Activated naive CD4-positive, alpha-beta T cell treated with anti-CD3 and anti-CD28 coated beads for 36 hours (primary cell): ENCODE measurements around the gene AIRE. TPM values are rescaled to one million over a fixed set of nuclear protein-coding genes. Genes with fewer than 3 reads are reported as not detected.

ENCODE experiments used
- CTCF ChIA-PET: fragments of 350-600 bp; sonication (Branson Sonifier 250); formaldehyde crosslinking; loops from one replicate; lab custom pipeline; 2021; ENCODE audit warnings: antibody characterized with exemption; lab: Charles Lee
- DNase-seq: peaks from one replicate; pipeline ENCODE4 v3.0.0-alpha.2; 2020
- H3K27ac Mint-ChIP-seq: one replicate; pipeline ENCODE4 v1.8.0; 2021; ENCODE audit warnings: mild to moderate bottlenecking, mixed read lengths
- H3K27me3 Mint-ChIP-seq: one replicate; pipeline ENCODE4 v1.8.0; 2021; ENCODE audit warnings: low read depth, mixed read lengths
- H3K36me3 Mint-ChIP-seq: one replicate; pipeline ENCODE4 v1.8.0; 2021; ENCODE audit warnings: low read depth, mixed read lengths
- H3K4me1 Mint-ChIP-seq: one replicate; pipeline ENCODE4 v1.8.0; 2021; ENCODE audit warnings: low read depth, mixed read lengths
- H3K4me3 Mint-ChIP-seq: one replicate; pipeline ENCODE4 v1.8.0; 2021; ENCODE audit warnings: mild to moderate bottlenecking, moderate library complexity, mixed read lengths
- H3K9me3 Mint-ChIP-seq: one replicate; pipeline ENCODE4 v1.8.0; 2021; ENCODE audit warnings: mixed read lengths
- intact Hi-C: fragments of 100-400 bp; cut with micrococcal nuclease; formaldehyde crosslinking; loops from one replicate; pipeline ENCODE4 v1.15.1; 2023
- total RNA-seq, 2 experiments: library from RNA; stranded (reverse); gene quantifications; one replicate each; pipeline ENCODE4 v1.2.3, GENCODE V29; 2021

Gene AIRE
- total RNA-seq, 2 experiments from 2014 or later = not detected

DNA sequence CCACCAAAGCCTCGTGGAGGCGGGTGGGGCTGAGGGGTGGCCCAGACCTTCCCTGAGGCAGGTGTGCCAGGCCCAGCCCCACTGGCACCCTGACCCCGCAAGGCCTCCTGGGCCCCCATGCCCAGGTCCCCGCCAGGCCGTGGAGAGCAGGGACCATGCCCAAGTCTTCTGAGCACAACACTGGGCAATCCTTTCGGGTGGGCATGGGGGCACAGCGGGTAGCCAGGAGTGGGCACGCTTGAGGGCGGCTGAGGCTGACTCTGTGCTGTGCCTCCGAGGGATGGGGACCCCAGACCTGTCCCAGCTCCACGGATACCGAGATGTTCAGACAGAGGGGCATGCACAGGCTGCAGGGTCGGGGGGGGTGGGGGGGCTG lies 40.6 kb downstream of the AIRE start:
- no peaks in the 10 kb centered on the region for H3K27me3 Mint-ChIP-seq
- H3K27ac Mint-ChIP-seq = no peak overlapping the region
- H3K9me3 Mint-ChIP-seq = no peaks in the 10 kb centered on the region
- intact Hi-C loops = no loop called here
- peaks cover 2% of the 10 kb centered on the region for H3K36me3 Mint-ChIP-seq
- CTCF ChIA-PET = no interaction called here
- H3K4me3 Mint-ChIP-seq = no peak overlapping the region
- no peak for DNase-seq
- no peaks in the 10 kb centered on the region for H3K4me1 Mint-ChIP-seq

DNA sequence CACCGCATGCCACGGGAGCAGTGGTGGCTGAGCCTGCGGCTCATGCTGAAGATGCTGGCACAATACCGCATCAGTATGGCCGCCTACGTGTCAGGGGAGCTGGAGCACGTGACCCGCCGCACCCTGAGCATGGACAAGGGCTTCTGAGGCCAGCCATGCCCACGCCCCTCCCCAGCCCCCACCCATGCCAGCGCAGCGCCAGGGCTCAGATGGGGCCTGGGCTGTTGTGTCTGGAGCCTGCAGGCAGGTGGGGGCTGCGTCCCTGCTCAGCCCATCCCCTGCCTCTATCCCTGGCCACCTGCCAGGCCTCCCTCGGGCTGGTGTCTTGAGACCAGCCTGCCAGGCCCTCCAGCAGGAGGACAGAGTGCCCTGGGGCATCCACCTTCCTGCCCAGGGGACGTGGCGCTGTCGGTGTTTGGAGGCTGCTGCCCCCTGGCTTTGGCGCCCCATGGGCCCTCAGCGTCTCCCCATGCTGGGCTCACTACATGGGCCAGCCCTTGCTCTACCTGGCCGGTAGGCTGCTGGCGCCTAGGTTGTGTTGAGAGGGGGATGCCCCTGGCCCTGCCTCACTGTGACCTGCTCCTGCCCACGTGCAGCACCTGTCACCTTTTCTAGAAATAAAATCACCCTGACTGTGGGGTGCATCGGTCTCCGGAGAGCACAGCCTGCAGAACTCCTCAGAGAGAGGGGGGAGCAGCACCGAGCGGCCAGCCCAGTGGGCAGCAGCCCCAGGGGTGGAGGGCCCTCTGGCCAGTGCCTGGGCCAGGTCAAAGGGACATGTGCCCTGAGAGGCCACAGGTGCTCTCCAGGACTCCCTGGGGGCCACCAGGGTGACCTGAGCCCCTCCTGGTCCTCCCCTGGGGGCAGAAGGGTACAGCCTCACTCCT lies 41.3 kb downstream of the AIRE start:
- peaks cover 2% of the 10 kb centered on the region for H3K36me3 Mint-ChIP-seq
- intact Hi-C loops = no loop called here
- no peak overlapping the region for H3K27ac Mint-ChIP-seq
- no peak for DNase-seq
- no peaks in the 10 kb centered on the region for H3K9me3 Mint-ChIP-seq
- CTCF ChIA-PET = no interaction called here
- H3K4me3 Mint-ChIP-seq = no peak overlapping the region
- H3K4me1 Mint-ChIP-seq = no peaks in the 10 kb centered on the region
- no peaks in the 10 kb centered on the region for H3K27me3 Mint-ChIP-seq

DNA sequence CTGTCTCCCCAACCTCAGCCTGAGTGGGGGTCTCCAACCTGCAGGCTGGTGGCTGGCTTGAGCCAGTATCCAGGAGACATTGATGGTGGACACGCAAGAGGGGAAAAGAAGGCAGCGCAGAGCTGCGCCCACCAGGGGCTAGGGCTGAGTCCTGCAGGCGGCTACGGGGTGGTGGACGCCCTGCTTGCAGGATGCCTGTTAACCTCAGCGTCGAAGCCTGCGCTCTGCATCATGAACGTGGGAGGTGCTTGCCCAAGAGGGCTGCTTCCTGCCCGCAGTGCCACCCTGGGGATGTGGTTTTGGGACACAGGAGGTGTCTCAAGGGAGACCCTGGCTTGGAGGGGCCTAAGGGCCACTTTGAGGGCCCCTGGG lies 41.9 kb downstream of the AIRE start:
- DNase-seq = no peak
- H3K27ac Mint-ChIP-seq = no peak overlapping the region
- H3K4me1 Mint-ChIP-seq = no peaks in the 10 kb centered on the region
- no peaks in the 10 kb centered on the region for H3K9me3 Mint-ChIP-seq
- no peak overlapping the region for H3K4me3 Mint-ChIP-seq
- intact Hi-C loops = no loop called here
- H3K36me3 Mint-ChIP-seq = peaks cover 2% of the 10 kb centered on the region
- no peaks in the 10 kb centered on the region for H3K27me3 Mint-ChIP-seq
- CTCF ChIA-PET = no interaction called here

DNA sequence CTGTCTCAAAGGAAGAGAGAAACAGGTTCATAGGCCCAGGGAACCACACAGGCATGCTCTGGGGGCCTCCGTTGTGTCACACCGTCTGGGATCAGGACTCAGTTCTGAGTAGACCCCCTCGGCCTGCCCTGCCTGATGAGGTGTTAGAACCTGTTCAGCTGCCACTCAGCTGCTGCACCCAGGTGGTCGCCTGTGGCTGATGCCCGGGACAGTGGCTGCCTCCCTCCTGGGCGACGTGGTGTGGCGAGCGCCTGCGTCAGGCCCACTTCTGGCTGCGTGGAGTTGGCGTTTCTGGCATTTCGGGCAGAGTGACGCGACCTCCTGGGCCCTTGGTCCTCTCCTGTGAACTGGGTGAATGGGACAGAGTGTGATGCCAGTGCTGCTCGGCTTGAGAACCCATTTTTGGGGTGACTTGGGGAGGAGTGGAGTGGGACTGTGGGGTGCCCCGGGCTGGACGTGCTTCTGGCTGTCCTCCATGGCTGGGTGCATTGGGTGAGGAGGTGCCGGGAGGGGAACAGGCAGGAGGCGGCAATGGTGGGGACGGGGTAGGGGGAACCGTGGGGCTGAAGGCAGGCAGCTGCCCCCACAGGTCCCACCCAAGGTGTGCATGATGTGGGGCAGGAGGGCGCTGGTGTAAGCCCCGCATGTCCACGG lies 42.7 kb downstream of the AIRE start:
- intact Hi-C loops = no loop called here
- no peak for DNase-seq
- H3K9me3 Mint-ChIP-seq = no peaks in the 10 kb centered on the region
- H3K36me3 Mint-ChIP-seq = no peaks in the 10 kb centered on the region
- no peaks in the 10 kb centered on the region for H3K4me1 Mint-ChIP-seq
- no peaks in the 10 kb centered on the region for H3K27me3 Mint-ChIP-seq
- CTCF ChIA-PET = no interaction called here
- H3K4me3 Mint-ChIP-seq = no peak overlapping the region
- no peak overlapping the region for H3K27ac Mint-ChIP-seq

DNA sequence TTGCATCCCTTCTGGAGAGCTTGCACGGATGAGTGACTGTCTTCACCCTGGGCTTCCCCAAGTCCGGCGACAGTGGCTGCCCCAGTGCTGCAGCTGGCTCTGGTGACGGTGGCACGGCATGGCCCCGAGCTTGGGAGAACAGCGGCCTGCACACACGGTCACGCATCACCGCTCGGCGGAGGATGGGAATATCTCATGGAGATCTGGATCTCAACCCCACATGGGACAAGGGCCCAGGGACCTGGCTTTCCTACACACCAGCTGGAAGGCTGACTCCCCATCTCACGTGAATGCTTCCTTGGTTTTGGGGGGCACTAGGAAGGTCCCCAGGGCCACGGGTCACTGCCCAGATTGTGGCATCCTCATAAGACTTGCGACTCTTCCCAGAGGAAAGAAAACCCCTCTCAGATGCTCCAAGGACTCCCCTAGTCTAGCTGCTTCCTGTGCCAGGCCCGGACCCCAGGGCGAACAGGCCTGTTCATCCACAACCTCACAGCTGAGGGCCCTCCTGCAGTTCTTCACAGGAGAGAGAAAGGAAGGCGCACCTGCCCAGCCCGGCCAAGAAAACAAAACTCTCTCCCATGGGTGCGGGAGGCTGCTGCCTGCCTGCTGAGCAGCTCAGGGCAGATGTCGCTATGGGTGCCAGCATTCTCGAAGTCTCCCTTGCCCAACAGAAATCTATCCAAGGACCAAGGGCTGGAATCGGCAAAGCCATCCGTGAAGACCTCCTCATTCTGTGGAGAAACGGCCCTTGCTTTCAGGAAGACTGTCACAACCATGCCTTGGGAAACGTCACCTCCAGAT lies 43.6 kb downstream of the AIRE start:
- Mint-ChIP-seq H3K36me3 (no peaks in the 10 kb centered on the region), H3K9me3 (no peaks in the 10 kb centered on the region), H3K27me3 (no peaks in the 10 kb centered on the region), H3K4me3 (no peak overlapping the region), H3K27ac (peak overlapping the region; percentile 41), H3K4me1 (no peaks in the 10 kb centered on the region)
- CTCF ChIA-PET = no interaction called here
- intact Hi-C loops = no loop called here
- no peak for DNase-seq

DNA sequence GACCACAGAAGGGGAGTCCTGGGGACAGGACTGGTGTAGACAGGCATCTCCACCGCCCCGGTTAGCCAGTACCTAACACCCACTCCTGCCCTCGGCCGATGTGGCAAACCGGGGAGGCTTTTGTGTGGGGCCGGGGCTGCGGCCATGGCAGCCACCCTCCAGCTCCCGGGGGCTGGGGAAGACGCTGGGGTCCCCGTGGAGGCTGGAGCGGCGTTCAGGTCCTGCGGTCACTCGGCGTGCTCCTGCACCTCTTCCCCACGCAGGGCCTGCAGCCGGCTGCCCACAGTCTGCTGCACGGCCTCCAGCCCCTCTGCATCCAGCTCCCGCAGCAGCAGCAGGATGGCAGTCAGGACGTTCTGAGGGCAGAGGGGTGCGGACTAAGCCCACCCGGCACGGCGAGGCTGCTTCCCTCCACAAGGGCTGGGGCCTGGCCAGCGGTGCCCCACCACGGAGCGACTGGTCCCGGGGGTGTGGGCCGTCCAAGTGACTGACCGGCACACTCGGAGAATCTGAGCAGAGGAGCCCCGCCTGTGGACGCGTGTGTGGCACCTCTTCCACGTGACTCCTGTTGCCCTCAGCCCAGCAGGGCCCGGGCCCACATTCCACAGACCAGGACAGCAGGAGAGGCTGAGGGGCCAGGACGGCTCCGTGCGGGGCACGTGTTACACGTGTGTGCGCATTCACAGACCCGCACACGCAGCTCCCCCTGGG lies 44.5 kb downstream of the AIRE start:
- CTCF ChIA-PET = no interaction called here

DNA sequence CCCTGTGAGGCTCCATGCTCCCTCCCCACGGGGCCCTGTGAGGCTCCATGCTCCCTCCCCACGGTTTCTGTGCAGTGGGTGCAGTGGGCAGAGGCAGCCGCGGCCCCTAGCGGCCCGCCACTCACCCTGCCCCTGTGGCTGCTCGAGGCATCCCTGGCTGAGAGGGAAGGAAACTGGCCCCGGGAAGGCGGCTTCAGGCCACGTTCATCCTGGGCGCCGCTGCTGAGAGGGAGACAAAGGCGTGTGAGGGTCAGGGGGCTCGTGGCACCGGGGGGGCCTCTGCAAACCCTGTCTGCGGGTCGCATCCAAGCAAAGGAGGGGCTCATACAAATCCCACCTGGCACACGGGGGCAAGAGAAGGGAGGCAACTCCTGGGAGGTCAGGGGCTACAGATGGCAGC lies 45.0 kb downstream of the AIRE start:
- no peak for DNase-seq
- intact Hi-C loops = loop anchor here (10.0 kb wide), 1 partner anchor 154 kb away; no protein-coding TSS in a partner anchor
- Mint-ChIP-seq H3K4me3 (no peak overlapping the region), H3K9me3 (no peaks in the 10 kb centered on the region), H3K4me1 (no peaks in the 10 kb centered on the region), H3K27me3 (no peaks in the 10 kb centered on the region), H3K36me3 (no peaks in the 10 kb centered on the region), H3K27ac (no peak overlapping the region)
- CTCF ChIA-PET = no interaction called here

More for the DNA sequence above, 44.5 kb downstream of the AIRE start:
- H3K36me3 Mint-ChIP-seq = no peaks in the 10 kb centered on the region
- no peaks in the 10 kb centered on the region for H3K9me3 Mint-ChIP-seq
- intact Hi-C loops = loop anchor here (10.0 kb wide), 1 partner anchor 155 kb away; no protein-coding TSS in a partner anchor
- no peak for DNase-seq
- no peaks in the 10 kb centered on the region for H3K27me3 Mint-ChIP-seq
- no peak overlapping the region for H3K27ac Mint-ChIP-seq
- H3K4me1 Mint-ChIP-seq = no peaks in the 10 kb centered on the region
- no peak overlapping the region for H3K4me3 Mint-ChIP-seq

DNA sequence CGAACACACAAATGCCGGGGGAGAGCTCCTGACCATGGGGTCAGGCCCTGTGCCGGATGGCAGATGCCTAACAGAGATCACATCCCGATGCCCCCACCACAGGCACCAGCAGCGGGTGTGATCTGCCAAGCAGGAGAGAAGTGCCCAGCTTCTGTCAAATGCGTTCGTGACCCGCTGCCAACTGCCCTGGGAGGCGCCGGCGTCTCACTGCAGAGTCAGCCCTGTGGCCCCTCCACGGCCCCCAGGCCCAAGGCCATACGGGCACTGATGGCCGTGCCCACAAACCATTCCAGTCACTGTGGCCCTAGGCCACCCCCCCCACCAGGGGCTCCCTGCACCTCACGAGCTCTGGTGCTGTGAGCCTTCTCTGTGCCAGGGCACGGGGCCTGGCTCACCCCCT lies 45.5 kb downstream of the AIRE start:
- intact Hi-C loops = loop anchor here (10.0 kb wide), 1 partner anchor 154 kb away; no protein-coding TSS in a partner anchor
- CTCF ChIA-PET = no interaction called here
- no peaks in the 10 kb centered on the region for H3K4me1 Mint-ChIP-seq
- H3K27ac Mint-ChIP-seq = no peak overlapping the region
- H3K36me3 Mint-ChIP-seq = no peaks in the 10 kb centered on the region
- no peak for DNase-seq
- H3K9me3 Mint-ChIP-seq = no peaks in the 10 kb centered on the region
- H3K4me3 Mint-ChIP-seq = no peak overlapping the region
- no peaks in the 10 kb centered on the region for H3K27me3 Mint-ChIP-seq

DNA sequence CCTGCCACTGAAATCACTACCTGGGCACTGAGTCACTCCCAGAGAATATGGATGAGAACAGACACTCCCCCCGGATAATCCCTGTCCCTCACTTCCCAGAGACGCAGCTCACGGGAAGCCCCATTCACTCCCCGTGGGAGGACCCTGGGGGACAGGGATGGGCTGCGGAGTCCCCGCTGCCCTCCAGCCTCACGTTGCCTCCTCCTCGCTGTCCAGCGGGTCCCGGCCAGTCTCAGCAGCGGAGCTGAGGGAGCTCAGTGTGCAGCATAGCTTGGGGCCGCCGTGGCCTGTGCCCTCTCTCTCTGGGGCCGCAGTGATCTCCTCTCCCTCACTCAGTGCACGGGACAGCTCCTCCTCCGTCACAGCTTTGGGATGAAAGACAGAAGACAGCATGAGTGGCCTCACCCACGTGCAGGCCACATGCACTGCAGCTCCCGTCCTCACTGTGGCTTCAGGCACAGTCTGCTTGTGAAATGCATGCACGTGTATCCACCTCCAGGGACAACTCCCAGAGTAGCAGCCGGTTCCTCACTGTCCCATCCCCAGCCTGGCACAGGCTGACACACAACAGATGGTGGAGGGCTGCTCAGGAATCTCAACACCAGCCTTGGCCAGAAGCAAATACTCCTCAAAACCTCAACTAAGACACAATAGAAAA lies 46.1 kb downstream of the AIRE start:
- CTCF ChIA-PET = no interaction called here
- no peaks in the 10 kb centered on the region for H3K9me3 Mint-ChIP-seq
- DNase-seq = no peak
- no peak overlapping the region for H3K27ac Mint-ChIP-seq
- intact Hi-C loops = loop anchor here (10.0 kb wide), 1 partner anchor 153 kb away; no protein-coding TSS in a partner anchor
- no peaks in the 10 kb centered on the region for H3K4me1 Mint-ChIP-seq
- H3K27me3 Mint-ChIP-seq = no peaks in the 10 kb centered on the region
- no peaks in the 10 kb centered on the region for H3K36me3 Mint-ChIP-seq
- no peak overlapping the region for H3K4me3 Mint-ChIP-seq

DNA sequence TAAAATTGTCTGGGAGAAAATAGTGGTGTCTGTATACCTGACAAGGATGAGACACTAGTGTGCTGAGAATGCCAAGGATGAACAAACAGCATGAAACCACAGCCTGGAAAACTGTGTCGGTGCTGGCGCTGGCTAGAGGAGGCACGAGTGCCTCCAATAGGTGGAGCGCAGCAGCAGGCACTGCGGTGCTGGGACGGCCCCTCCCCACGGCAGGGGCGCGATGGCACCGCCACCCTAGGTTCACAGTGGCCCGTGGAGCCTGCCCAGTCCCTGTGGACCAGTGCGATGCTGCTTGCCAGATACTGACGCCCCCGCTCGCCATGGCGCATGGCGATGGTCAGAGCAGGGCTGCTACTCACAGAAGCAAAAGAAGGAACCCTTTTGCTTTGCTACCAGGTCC lies 46.7 kb downstream of the AIRE start:
- H3K27ac Mint-ChIP-seq = no peak overlapping the region
- DNase-seq = no peak
- CTCF ChIA-PET = no interaction called here
- H3K4me3 Mint-ChIP-seq = no peak overlapping the region
- H3K9me3 Mint-ChIP-seq = no peaks in the 10 kb centered on the region
- H3K27me3 Mint-ChIP-seq = no peaks in the 10 kb centered on the region
- intact Hi-C loops = loop anchor here (10.0 kb wide), 1 partner anchor 152 kb away; no protein-coding TSS in a partner anchor
- H3K36me3 Mint-ChIP-seq = no peaks in the 10 kb centered on the region
- no peaks in the 10 kb centered on the region for H3K4me1 Mint-ChIP-seq

DNA sequence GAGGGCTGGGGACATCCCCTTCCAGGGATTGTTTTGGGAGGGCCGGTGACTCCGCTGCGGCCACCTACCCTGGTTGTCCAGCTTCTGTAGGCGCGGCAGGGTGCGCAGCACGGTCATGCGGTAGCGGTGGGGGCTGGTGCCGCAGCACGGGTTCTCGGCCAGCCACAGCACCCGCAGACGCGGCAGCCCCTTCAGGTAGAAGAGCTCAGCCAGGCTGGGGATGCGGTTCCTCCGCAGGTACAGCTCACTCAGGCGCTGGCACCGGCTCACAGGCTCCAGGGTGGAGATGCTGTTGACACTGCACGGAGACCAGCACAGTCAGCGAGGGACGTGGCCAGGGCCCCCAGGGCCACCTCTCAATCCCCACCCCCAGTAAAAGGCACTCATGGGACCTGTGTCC lies 47.3 kb downstream of the AIRE start:
- H3K4me1 Mint-ChIP-seq = no peaks in the 10 kb centered on the region
- CTCF ChIA-PET = no interaction called here

More for the DNA sequence above, 47.3 kb downstream of the AIRE start:
- Mint-ChIP-seq H3K27me3 (no peaks in the 10 kb centered on the region), H3K4me3 (no peak overlapping the region), H3K9me3 (no peaks in the 10 kb centered on the region), H3K27ac (no peak overlapping the region), H3K36me3 (no peaks in the 10 kb centered on the region)
- intact Hi-C loops = loop anchor here (10.0 kb wide), 1 partner anchor 152 kb away; no protein-coding TSS in a partner anchor
- DNase-seq = no peak
